HEK293T (cell line): Measurements from ENCODE around the gene KIF9.
"Not testable (repeated sequence)": the region's sequence is repeated elsewhere in the genome, so short reads cannot be mapped to it uniquely, and the experiment has no call there.

Experiments
- CTCF ChIA-PET: fragments of 350-600 bp; formaldehyde crosslinking; extraction: SDS; loops from one replicate; lab custom pipeline; 2021; ENCODE audit warnings: antibody characterized with exemption, inconsistent platforms; lab: Yijun Ruan, JAX
- POLR2A ChIA-PET: fragments of 350-600 bp; formaldehyde crosslinking; extraction: SDS; loops from one replicate; lab custom pipeline; 2020; ENCODE audit warnings: antibody characterized with exemption, inconsistent platforms; lab: Yijun Ruan, JAX
- DNase-seq: peaks from one replicate; pipeline ENCODE4 v3.0.0; 2012; ENCODE audit warnings: mixed read lengths; ENCODE audit errors: extremely low spot score
- ARNT ChIP-seq: fragments of 450-650 bp; IDR thresholded peaks from 2 replicates; pipeline ENCODE4 v1.6.1; 2017; ENCODE audit warnings: mild to moderate bottlenecking
- CTBP1 ChIP-seq: fragments of 450-650 bp; IDR thresholded peaks from 2 replicates; pipeline ENCODE4 v1.6.1; 2016; ENCODE audit warnings: borderline replicate concordance
- ELF4 ChIP-seq: fragments of 450-650 bp; IDR thresholded peaks from 2 replicates; pipeline ENCODE4 v1.6.1; 2017; ENCODE audit warnings: antibody characterized with exemption
- FOXA1 ChIP-seq: fragments of 450-650 bp; IDR thresholded peaks from 2 replicates; pipeline ENCODE4 v1.6.1; 2016; ENCODE audit warnings: mild to moderate bottlenecking
- FOXK2 ChIP-seq: fragments of 450-650 bp; IDR thresholded peaks from 2 replicates; pipeline ENCODE4 v1.6.1; 2016; ENCODE audit warnings: mild to moderate bottlenecking
- HDGF ChIP-seq: fragments of 450-650 bp; IDR thresholded peaks from 2 replicates; pipeline ENCODE4 v1.6.1; 2017; ENCODE audit warnings: antibody characterized with exemption, borderline replicate concordance
- L3MBTL2 ChIP-seq: fragments of 450-650 bp; conservative IDR thresholded peaks from 2 replicates; pipeline ENCODE4 v1.6.1; 2016; ENCODE audit warnings: mild to moderate bottlenecking
- LEF1 ChIP-seq: fragments of 450-650 bp; IDR thresholded peaks from 2 replicates; pipeline ENCODE4 v1.6.1; 2017; ENCODE audit warnings: mild to moderate bottlenecking, borderline replicate concordance
- NFRKB ChIP-seq: fragments of 450-650 bp; IDR thresholded peaks from 2 replicates; pipeline ENCODE4 v1.6.1; 2016; ENCODE audit warnings: mild to moderate bottlenecking, moderate library complexity
- SP1 ChIP-seq: fragments of 450-650 bp; IDR thresholded peaks from 2 replicates; pipeline ENCODE4 v1.6.1; 2017
- SUZ12 ChIP-seq: fragments of 450-650 bp; IDR thresholded peaks from 2 replicates; pipeline ENCODE4 v1.6.1; 2016; ENCODE audit warnings: mild to moderate bottlenecking
- TARDBP ChIP-seq: fragments of 450-650 bp; IDR thresholded peaks from 2 replicates; pipeline ENCODE4 v1.6.1; 2016
- TF ChIP-seq, protein P1 (sequence below): fragments of 450-650 bp; IDR thresholded peaks from 2 replicates; pipeline ENCODE4 v1.6.1; 2016

KIF9 gene

DNA sequence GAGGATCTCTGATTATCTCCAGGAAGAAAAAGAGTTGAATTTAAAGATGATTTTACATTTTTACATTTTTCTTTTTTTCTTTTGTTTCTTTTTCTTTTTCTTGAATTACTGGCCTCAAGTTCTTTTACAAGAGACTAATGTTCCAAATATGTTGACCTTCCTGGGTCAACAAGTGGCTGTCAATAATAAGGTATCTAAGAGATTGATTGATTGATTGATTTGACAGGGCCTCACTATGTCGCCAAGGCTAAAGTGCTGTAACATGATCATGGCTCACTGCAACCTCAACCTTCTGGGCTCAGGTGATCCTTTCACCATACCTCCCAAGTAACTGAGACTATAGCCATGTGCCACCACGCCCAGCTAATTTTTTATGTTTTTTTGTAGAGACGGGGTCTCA is 44.6 kb downstream of the KIF9 start:
- ChIA-PET POLR2A (no interaction called here), CTCF (no interaction called here)
- DNase-seq: no peak
- TF ChIP-seq, protein P1, sequence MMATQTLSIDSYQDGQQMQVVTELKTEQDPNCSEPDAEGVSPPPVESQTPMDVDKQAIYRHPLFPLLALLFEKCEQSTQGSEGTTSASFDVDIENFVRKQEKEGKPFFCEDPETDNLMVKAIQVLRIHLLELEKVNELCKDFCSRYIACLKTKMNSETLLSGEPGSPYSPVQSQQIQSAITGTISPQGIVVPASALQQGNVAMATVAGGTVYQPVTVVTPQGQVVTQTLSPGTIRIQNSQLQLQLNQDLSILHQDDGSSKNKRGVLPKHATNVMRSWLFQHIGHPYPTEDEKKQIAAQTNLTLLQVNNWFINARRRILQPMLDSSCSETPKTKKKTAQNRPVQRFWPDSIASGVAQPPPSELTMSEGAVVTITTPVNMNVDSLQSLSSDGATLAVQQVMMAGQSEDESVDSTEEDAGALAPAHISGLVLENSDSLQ: peak; percentile 89
- TF ChIP-seq FOXK2: no peak
- TF ChIP-seq L3MBTL2: no peak
- TF ChIP-seq FOXA1: no peak
- no peak for TF ChIP-seq TARDBP
- TF ChIP-seq ARNT: no peak
- no peak for TF ChIP-seq CTBP1

DNA sequence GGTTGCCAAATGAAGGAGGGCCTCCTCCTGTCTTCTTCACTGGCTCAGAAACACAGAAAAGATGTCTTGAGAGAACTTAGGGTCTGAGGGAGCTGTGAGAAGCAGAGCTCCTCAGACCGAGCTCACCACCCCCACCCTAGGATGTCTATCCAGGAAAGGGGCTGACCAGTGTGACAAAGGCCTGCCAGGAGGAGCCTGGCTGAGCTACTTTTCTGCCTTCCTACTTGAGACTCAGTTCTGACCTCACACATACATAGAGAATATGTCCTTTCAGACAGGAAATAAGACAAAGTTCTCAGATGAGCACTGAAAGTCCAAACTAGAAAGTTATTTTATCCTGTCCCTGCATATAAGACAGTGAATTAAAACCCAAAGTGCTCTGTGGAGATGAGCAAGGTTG is 54.5 kb downstream of the KIF9 start:
- CTCF ChIA-PET: no interaction called here
- POLR2A ChIA-PET: no interaction called here
- DNase-seq: no peak
- TF ChIP-seq LEF1 (no peak), SP1 (no peak)

DNA sequence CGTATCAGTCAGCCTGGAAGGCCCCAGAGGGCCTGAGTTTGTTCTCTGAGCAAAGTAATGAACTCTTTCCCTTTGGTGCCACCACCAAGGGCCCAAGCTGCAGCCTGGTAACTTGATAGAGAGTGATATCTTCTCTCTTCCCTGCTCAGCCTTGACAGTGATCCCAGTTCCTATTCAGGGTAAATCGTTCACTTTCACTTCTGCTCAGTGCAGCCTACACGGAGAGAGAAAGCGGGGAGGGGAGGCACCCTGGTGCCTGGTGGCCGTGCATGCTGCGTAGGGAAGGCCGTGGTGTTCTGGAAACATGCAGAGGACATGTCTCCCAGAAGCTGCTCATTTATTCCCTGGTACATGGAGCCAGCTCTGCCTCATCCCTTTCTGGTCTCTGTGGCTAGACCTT is 54.9 kb downstream of the KIF9 start:
- ChIA-PET POLR2A (no interaction called here), CTCF (no interaction called here)
- DNase-seq: no peak
- TF ChIP-seq SP1 (no peak), ELF4 (no peak), NFRKB (no peak), HDGF (no peak), CTBP1 (no peak), ARNT (no peak), SUZ12 (no peak)

DNA sequence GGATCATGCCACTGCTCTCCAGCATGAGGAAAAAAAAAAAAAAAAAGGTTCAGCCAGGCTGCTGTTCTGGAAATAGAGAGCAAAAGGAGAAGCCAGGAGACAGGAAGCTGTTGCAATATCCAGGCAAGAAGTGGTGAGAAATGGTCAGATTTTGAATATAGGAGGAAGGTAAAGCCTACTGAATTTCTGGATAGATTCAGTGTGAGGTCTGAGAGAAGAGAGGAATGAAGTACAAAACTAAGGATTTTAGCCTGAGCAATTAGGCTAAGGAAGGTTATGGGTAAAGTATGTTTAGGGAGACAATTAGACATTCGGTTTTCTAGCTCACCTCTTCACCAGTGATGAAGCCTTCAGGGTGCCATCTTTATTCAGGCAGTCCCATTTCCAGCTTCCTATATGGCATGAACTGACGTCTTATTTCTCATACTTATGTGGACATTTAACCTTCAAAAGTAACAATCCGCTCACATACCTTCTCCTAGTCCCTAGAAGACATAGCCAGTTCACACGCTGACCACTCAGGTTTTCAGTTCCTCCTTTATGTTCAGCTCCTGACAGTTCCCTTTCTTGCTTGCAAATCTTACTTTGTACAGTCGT is 57.2 kb downstream of the KIF9 start:
- DNase-seq: no peak
- CTCF ChIA-PET: interaction anchor here (0.8 kb wide), 1 partner anchor 28 kb away, joined by 3 read pairs; no protein-coding TSS in a partner anchor
- TF ChIP-seq L3MBTL2 (no peak), ELF4 (no peak), TARDBP (no peak)
- POLR2A ChIA-PET: no interaction called here

DNA sequence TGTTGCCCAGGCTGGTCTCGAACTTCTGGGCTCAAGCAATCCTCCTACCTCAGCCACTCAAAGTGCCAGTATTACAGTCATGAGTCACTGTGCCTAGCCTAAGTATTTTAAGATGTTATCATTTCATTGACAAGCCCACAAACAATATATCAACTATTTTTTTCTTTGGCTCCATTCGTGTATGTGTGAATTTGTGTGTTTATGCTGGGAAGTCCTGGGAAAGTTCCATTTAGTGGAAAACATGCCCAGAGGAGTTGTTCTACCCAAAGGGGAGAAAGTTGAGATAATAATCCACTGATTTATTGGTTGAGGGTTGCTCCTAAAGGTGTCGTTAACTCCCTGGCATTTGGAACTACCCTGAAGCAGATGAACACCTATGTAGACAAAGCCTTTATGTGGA is 58.8 kb downstream of the KIF9 start:
- TF ChIP-seq LEF1: no peak
- no peak for TF ChIP-seq ELF4
- TF ChIP-seq CTBP1: no peak
- TF ChIP-seq, protein P1: 0 out of 2 replicates have a peak, but pooled peaks have one; percentile 19
- no peak for TF ChIP-seq HDGF
- no peak for DNase-seq
- ChIA-PET CTCF (no interaction called here), POLR2A (no interaction called here)

DNA sequence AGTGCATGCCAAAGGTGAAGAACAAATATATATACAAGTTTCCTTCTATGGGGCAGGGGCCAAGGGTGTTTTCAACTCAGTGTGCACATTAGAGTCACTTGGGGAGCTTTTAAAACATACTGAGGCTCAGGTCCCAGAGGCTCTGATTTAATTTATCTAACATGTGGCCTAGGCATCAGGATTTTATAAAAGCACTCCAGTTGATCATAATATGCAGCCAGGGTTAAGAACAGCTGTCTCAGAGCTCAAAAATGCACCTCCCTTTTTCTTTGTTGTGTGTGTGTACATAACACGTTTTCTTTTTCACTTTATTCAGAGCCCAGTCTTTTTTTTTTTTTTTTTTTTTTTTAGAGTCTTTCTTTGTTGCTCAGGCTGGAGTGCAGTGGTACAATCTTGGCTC is 60.8 kb downstream of the KIF9 start:
- no peak for DNase-seq
- TF ChIP-seq LEF1 (no peak), NFRKB (no peak), SUZ12 (no peak), CTBP1 (no peak), TARDBP (no peak), ARNT (no peak), FOXK2 (no peak), ELF4 (no peak)
- TF ChIP-seq, protein P1: no peak
- POLR2A ChIA-PET: no interaction called here
- CTCF ChIA-PET: no interaction called here

DNA sequence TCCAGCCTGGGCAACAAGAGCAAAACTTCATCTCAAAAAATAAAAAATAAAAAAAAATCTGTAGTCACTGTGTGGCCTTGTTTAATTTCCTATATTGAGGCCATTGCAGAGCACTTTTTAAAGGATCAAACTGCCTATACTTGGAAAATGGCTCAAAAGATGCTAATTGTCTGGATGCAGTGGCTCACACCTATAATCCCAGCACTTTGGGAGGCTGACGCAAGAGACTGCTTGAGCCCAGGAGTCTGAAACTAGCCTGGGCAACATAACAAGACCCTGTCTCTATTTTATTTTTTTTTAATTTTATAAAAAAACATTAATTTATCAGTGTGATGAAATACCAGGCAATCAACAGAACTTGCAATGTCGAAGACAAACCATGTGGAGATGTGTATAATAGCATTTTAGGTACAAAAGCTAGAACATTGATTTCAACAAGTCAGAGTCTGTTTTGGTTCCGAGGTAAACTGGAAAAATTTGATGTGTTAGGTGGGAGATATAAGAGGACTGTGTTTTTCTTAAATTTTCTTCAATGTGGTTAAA is 71.7 kb downstream of the KIF9 start:
- CTCF ChIA-PET: no interaction called here
- POLR2A ChIA-PET: no interaction called here
- TF ChIP-seq, protein P1: no peak
- TF ChIP-seq L3MBTL2 (no peak), CTBP1 (no peak), ARNT (no peak), FOXA1 (no peak), TARDBP (no peak), ELF4 (no peak)
- DNase-seq: no peak

DNA sequence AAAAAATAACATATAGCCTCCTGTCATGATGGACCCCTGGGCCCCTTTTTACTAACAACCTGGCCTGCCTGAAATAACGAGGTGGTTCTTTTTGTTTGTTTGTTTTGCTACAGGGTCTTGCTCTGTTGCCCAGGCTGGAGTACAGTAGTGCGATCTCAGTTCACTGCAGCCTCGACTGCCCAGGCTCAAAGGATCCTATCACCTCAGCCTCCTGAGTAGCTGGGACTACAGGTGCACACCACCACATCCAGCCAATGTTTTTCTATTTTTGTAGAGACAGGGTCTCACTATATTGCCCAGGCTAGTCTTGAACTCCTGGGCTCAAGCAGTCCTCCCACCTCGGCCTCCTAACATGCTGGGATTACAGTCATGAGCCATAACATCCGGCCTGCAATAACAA is 76.6 kb downstream of the KIF9 start:
- POLR2A ChIA-PET, DNase-seq, CTCF ChIA-PET: not testable (repeated sequence)
